Raji (cell line): ENCODE data around the gene CCDC34.
A peak's percentile ranks its signal among the peaks of the same experiment; 100 is the strongest.

Experiments used
- POLR2A ChIP-seq: IDR thresholded peaks from 2 replicates; pipeline ENCODE4 v1.6.1; 2011; ENCODE audit warnings: low read depth, low read length, control low read depth; ENCODE audit not compliant: insufficient read depth

CCDC34 gene

GRCh38 chr11:27362749-27363575 is at the start of gene CCDC34:
CCDC34 (minus strand) TSS chr11:27363215; CDS start chr11:27363194, 21 bp downstream.
- TF ChIP-seq POLR2A: peak; percentile 82

- no peak for TF ChIP-seq POLR2A
Measured at GRCh38 chr11:27412192-27412691, 49.2 kb upstream of the CCDC34 start.

GRCh38 chr11:27411328-27411727 is 48.3 kb upstream of the CCDC34 start:
- no peak for TF ChIP-seq POLR2A

GRCh38 chr11:27410272-27410671 is 47.3 kb upstream of the CCDC34 start:
- TF ChIP-seq POLR2A: no peak

- TF ChIP-seq POLR2A: no peak
Measured at GRCh38 chr11:27409742-27410141, 46.7 kb upstream of the CCDC34 start.

- TF ChIP-seq POLR2A: no peak
Measured at GRCh38 chr11:27409049-27409448, 46.0 kb upstream of the CCDC34 start.

GRCh38 chr11:27408246-27408800 is 45.3 kb upstream of the CCDC34 start:
- no peak for TF ChIP-seq POLR2A

- no peak for TF ChIP-seq POLR2A
Measured at GRCh38 chr11:27406498-27407354, 43.7 kb upstream of the CCDC34 start.

GRCh38 chr11:27405134-27405533 is 42.1 kb upstream of the CCDC34 start:
- TF ChIP-seq POLR2A: no peak

GRCh38 chr11:27404427-27404826 is 41.4 kb upstream of the CCDC34 start:
- no peak for TF ChIP-seq POLR2A

- no peak for TF ChIP-seq POLR2A
Measured at GRCh38 chr11:27403195-27403594, 40.2 kb upstream of the CCDC34 start.

- no peak for TF ChIP-seq POLR2A
Measured at GRCh38 chr11:27402450-27402849, 39.4 kb upstream of the CCDC34 start.

GRCh38 chr11:27401833-27402316 is 38.9 kb upstream of the CCDC34 start:
- no peak for TF ChIP-seq POLR2A

GRCh38 chr11:27401280-27401832 is 38.3 kb upstream of the CCDC34 start:
- no peak for TF ChIP-seq POLR2A

- TF ChIP-seq POLR2A: no peak
Measured at GRCh38 chr11:27398400-27398770, 35.4 kb upstream of the CCDC34 start.
